ENCODE data around the gene LRTM1. TPM values are rescaled to one million over a fixed set of nuclear protein-coding genes. Genes with fewer than 3 reads are reported as not detected.

The LRTM1 gene
- total RNA-seq, 1 experiment from 2014 or later: not detected

- DNase-seq (ENCODE audit: low read depth, low spot score) (no peak), ATAC-seq (no peak)
- Histone ChIP-seq H3K4me1 (ENCODE audit: control insufficient read depth in 1 of 2, insufficient read depth in 2 of 2, low read length in 2 of 2) (no peaks in the 10 kb centered on the region), H2AFZ (ENCODE audit: low read depth, low read length, poor library complexity, severe bottlenecking) (no peak overlapping the region), H3K4me2 (ENCODE audit: low read length) (no peak overlapping the region), H3K36me3 (ENCODE audit: control insufficient read depth in 1 of 2, insufficient read depth in 2 of 2, low read length in 2 of 2) (no peaks in the 10 kb centered on the region), H3K27me3 (ENCODE audit: insufficient read depth, low read length) (no peaks in the 10 kb centered on the region), H3K9me3 (ENCODE audit: control insufficient read depth in 1 of 2, insufficient read depth in 1 of 2, low read depth in 1 of 2, low read length in 2 of 2) (peaks cover 0 to 3% of the 10 kb centered on the region in 2 experiments; a peak in 2 of 4 replicates), H3K9me2 (ENCODE audit: insufficient read depth) (no peaks in the 10 kb centered on the region), H4K20me1 (ENCODE audit: insufficient read depth) (no peaks in the 10 kb centered on the region), H3K9ac (ENCODE audit: low read length) (no peak overlapping the region), H3K4me3 (replicated peaks in 1 of 2; ENCODE audit: low read depth in 1 of 2, low read length in 2 of 2) (no peak overlapping the region), H3K79me2 (ENCODE audit: insufficient read depth, low read length) (no peaks in the 10 kb centered on the region), H3K27ac (ENCODE audit: low read depth, low read length) (no peak overlapping the region)
- ChIA-PET POLR2A (no interaction called here), RAD21 (ENCODE audit: low non-redundant PET in 1 of 2, low total read pairs in 2 of 2, uncharacterized antibody in 2 of 2, unreplicated experiment in 2 of 2) (no interaction called here), CTCF (no interaction called here)
- intact Hi-C loops (cut with micrococcal nuclease): no loop called here
- no TSS peak for BruUV-seq (replicated peaks)
- TF ChIP-seq ELF1 (IDR thresholded peaks at IDR 0.05; ENCODE audit: borderline replicate concordance, low read depth) (no peak), CEBPB (IDR thresholded peaks at IDR 0.05; ENCODE audit: low read depth) (no peak), ZNF274 (IDR thresholded peaks at IDR 0.05; ENCODE audit: low read depth, low read length) (no peak), RAD21 (IDR thresholded peaks at IDR 0.05; ENCODE audit: low read depth) (no peak), SP1 (IDR thresholded peaks at IDR 0.05; ENCODE audit: low read depth) (no peak), POLR2AphosphoS5 (IDR thresholded peaks at IDR 0.05; ENCODE audit: low read depth, low read length) (no peak), SIN3A (IDR thresholded peaks at IDR 0.05; ENCODE audit: low read depth) (no peak), POLR2A (IDR thresholded peaks at IDR 0.05; ENCODE audit: borderline replicate concordance, extremely low read depth, insufficient read depth, insufficient read length) (no peak), SRF (IDR thresholded peaks at IDR 0.05; ENCODE audit: low read depth) (no peak), EZH2phosphoT487 (IDR thresholded peaks at IDR 0.05; ENCODE audit: borderline replicate concordance) (no peak), TCF7L2 (IDR thresholded peaks at IDR 0.05; ENCODE audit: borderline replicate concordance, extremely low read depth, insufficient read depth, insufficient read length) (no peak)
Observed at GRCh38 chr3:54964081-54964480, 36.2 kb upstream of the LRTM1 start.

- Histone ChIP-seq H3K27me3 (ENCODE audit: insufficient read depth, low read length) (no peaks in the 10 kb centered on the region), H3K79me2 (ENCODE audit: insufficient read depth, low read length) (no peaks in the 10 kb centered on the region), H3K9me2 (ENCODE audit: insufficient read depth) (no peaks in the 10 kb centered on the region), H4K20me1 (ENCODE audit: insufficient read depth) (no peaks in the 10 kb centered on the region), H3K36me3 (ENCODE audit: control insufficient read depth in 1 of 2, insufficient read depth in 2 of 2, low read length in 2 of 2) (no peaks in the 10 kb centered on the region), H3K4me1 (ENCODE audit: control insufficient read depth in 1 of 2, insufficient read depth in 2 of 2, low read length in 2 of 2) (no peaks in the 10 kb centered on the region), H2AFZ (ENCODE audit: low read depth, low read length, poor library complexity, severe bottlenecking) (no peak overlapping the region), H3K9me3 (ENCODE audit: control insufficient read depth in 1 of 2, insufficient read depth in 1 of 2, low read depth in 1 of 2, low read length in 2 of 2) (peaks cover 0 to 3% of the 10 kb centered on the region in 2 experiments; a peak in 2 of 4 replicates), H3K27ac (ENCODE audit: low read depth, low read length) (no peak overlapping the region), H3K4me3 (replicated peaks in 1 of 2; ENCODE audit: low read depth in 1 of 2, low read length in 2 of 2) (no peak overlapping the region), H3K4me2 (ENCODE audit: low read length) (no peak overlapping the region), H3K9ac (ENCODE audit: low read length) (no peak overlapping the region)
- RAD21 ChIA-PET (ENCODE audit: low non-redundant PET in 1 of 2, low total read pairs in 2 of 2, uncharacterized antibody in 2 of 2, unreplicated experiment in 2 of 2): no interaction called here
- intact Hi-C loops (cut with micrococcal nuclease): no loop called here
- no peak for DNase-seq (ENCODE audit: low read depth, low spot score)
- CTCF ChIA-PET: no interaction called here
- TF ChIP-seq ZBTB33 (IDR thresholded peaks at IDR 0.05; ENCODE audit: extremely low read depth, insufficient replicate concordance, low read length) (no peak), ZFX (IDR thresholded peaks at IDR 0.05) (no peak)
- ATAC-seq: no peak
- POLR2A ChIA-PET: no interaction called here
- no TSS peak for BruUV-seq (replicated peaks)
Observed at GRCh38 chr3:54963641-54964040, 35.8 kb upstream of the LRTM1 start.

All from HCT116 (cell line).